ENCODE data around the gene NCKIPSD.

- no peak for TF ChIP-seq CTCF (IDR thresholded peaks at IDR 0.05 in 4 of 5, conservative IDR thresholded peaks at IDR 0.05 in 1 of 5)
- TF ChIP-seq POLR2A (IDR thresholded peaks at IDR 0.05), result no peak
Measured at GRCh38 chr3:48636149-48636655, 49.5 kb downstream of the NCKIPSD start.
